Femur (tissue), 1 donor: ENCODE results near the gene NAGLU.

ENCODE experiments used
- DNase-seq: peaks from one replicate; pipeline ENCODE4 v3.0.0-alpha.2; 2017

NAGLU gene

DNA sequence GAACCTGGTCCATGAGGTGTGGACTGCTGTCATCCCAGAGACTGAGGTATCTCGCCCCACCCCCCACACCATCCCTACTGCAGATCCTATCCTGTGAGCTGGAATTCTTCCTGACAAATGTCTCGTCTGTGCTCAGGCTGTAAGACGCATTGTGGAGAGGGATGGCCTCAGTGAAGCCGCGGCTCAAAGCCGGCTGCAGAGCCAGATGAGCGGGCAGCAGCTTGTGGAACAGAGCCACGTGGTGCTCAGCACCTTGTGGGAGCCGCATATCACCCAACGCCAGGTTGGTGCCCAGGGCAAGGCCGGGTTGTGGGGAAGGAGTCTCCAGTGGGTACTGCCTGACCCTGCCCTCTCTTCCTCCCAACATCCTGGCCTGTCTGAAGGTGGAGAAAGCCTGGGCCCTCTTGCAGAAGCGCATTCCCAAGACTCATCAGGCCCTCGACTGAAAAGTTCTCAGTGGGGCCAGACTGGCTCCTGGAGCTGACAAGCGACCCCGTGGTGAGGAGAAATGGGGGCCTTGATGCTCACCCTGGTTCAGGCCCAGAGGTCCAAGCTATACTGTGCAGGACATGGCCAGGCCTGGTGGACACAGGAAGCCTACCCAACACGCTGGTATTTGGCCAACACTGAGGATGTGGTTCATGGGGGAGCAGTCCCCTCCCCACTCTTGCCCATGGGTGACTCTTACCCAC, 29.6 kb downstream of the NAGLU start:
- no peak for DNase-seq

DNA sequence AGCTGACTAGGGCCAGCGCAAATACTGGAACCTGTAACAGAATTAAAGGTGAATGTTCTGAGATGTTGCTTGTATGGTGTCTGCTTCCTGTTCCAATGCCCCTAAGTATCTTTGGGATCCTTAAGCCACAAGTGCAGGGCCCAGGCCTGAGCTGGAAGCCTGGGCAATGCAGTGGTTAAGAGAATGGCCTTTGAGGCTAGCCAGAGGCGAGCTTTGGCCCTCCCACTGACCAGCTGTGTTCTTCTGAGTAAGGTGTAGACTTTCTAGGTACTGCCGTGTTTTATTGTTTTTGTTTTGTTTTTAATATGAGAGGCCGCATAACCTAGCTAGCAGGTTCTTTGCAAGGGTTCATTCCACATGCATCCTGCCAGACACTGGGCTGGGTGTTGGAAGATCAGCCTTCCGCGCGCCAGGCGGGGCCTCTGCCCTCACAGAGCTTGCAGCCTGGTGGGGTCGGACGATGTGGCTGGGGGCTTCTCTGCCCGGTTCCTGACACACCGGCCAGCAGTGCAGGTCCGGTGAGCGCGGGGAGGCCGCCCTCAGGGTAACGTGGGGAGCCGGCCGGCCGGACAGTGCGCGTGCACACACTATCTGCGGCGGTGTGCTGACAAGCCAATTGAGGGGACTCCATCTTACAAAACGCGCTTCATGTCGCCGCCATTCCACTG, 30.3 kb downstream of the NAGLU start:
- no peak for DNase-seq

DNA sequence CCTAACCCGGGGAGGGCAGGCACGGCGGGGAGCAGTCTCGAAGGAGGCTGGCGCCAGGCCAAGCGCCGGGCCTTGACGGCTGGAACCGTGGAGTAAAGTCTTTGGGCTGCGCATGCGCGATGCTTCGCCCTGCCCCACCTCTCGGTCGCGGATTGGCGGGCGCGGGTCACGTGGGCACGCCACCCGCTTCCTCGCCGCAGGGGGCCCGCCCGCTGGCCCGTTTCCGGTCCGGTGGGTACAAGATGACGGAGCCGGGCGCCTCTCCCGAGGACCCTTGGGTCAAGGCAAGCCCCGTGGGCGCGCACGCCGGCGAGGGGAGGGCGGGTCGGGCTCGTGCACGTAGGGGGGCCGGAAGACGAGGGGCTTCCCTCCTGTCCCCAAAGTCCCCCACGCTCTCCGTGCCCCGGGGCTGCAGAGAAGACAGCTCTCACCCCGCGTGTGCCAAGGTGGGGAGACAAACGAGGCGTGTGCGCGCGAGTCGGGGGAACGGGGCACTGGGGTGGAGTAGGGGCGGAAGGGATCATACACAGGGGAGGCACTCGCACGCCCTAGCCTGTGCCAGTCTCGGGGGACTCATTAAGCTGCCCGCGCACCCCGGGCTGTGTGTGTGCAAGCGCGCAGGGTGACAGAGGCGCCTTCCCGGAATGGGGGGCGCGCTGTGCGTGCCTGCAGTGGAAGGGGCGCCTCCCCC, 31.0 kb downstream of the NAGLU start, which contains the start of gene MLX:
TSS of gene MLX (plus strand) at position 218 of the 691 bp plus-strand sequence. CDS start at position 243, 25 bp downstream.
- DNase-seq: peak; percentile 95

DNA sequence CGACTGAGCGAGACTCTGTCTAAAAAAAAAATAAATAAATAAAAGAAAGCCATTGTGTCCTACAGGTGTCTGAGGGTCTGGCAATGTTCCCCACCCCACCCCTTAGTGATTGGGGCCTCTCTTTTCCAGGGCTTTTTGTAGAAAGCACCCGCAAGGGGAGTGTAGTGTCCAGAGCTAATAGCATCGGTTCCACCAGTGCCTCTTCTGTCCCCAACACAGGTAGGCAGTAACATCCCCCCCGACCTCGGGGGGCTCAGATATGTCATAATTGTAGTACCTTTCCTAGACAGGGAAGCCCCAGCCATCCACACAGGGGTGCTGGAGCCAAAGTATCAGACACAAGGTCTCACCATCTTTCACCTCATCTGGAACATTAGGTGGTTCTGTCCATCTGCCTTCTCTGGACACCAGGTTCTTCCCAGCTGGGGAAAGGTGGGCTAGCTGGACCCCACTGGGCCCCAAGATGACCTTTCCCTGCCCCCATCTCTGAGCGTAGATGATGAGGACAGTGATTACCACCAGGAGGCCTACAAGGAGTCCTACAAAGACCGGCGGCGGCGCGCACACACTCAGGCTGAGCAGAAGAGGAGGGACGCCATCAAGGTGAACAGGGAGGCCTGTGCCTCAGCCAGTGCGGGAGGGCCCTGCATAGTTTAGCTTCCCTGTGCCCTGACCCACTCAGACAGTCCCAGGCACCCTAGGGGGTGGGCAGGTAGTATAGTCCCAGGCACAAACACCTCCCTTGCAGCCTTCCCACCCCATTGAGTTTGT, 32.5 kb downstream of the NAGLU start:
- DNase-seq: no peak

DNA sequence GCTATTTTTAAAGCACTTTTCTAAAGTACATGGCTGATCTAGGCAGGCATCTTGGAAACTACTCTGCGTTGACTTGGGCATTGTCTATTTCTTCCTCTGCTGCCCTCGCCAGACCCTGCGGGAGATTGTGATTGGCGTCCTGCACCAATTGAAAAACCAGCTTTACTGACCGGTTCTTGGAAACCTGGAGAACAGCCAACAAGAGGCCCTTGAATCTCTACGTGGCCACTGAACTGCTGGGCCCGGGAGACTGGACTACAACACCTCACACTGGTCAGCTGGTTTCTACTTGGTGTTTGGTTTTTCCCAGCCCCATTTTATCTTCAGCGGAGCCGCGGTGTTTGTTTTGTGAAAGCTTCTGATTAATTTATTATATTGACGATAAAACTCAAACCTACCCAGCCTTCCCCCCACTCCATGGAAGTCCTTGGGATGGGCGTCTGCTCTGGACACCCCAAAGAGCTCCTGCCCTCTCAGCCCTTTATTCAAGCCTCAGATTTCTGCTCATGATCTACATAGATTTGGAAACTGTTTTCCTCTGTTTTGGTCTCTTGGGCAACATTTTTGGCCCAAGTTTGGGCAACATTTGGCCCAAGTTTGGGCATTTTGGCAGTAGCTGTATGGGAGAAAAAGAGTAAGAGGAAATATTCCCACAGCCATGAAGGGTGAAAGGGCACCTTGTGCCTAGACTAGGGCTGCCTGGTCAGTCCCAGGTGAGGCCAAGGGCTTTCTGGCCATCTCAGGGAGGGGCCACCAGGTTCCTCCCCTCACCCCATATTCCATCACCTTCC, 35.6 kb downstream of the NAGLU start:
- no peak for DNase-seq

DNA sequence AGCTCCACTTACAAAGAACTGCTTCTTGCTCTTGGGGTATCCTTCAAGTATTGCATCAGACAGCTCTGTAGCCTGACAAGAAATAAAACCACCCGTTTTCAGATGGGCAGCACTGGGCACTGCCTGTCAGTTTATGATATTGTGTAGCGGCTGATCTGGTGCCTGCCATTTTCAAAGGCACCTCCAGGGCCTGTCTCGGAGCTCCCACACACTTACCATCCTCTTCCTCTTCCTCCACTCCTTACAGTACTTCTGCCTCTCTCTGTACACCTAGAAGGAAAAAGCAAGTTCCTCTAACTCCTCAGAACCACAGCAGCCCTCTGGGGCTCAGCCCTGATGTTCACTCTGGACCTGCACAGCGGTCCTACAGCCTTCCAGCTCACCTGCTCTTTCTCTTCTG, 37.1 kb downstream of the NAGLU start:
- DNase-seq: no peak

DNA sequence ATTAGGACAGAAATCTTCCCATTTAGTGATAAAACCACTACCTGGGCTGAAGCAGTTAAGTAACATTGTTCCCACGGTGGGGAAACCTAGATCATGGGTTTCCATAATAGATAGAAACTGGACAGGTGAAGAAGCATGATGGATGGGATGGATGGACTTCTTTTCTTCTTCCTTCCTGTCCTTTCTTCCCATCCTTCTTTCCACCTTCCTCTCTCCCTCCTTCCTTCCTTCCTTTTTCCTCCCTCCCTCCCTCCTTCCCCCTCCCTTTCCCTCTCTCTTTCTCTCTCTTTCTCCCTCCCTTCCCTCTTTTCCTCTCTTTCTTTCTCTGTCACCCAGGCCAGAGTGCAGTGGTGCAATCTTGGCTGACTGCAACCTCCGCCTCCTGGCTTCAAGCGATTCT, 38.4 kb downstream of the NAGLU start:
- no peak for DNase-seq

DNA sequence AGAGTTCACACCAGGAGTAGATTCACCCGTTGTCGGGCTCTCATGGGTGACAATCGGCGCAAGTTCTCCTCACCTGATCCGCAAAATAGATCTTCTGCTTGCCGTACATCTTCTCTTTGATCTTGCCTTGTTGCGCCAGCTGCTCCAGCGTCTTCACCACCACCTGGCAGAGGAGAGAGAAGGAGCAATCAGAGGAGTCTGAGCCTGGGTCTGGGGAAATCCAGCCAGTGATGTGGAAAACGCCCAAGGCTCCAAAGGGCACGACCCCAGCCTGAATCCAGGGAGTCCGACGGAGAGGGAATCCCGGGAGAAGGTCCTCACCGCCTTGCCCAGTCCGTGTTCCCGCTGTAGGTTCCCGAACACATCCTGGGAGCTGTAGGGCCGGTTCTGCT, 41.1 kb downstream of the NAGLU start:
- no peak for DNase-seq

DNA sequence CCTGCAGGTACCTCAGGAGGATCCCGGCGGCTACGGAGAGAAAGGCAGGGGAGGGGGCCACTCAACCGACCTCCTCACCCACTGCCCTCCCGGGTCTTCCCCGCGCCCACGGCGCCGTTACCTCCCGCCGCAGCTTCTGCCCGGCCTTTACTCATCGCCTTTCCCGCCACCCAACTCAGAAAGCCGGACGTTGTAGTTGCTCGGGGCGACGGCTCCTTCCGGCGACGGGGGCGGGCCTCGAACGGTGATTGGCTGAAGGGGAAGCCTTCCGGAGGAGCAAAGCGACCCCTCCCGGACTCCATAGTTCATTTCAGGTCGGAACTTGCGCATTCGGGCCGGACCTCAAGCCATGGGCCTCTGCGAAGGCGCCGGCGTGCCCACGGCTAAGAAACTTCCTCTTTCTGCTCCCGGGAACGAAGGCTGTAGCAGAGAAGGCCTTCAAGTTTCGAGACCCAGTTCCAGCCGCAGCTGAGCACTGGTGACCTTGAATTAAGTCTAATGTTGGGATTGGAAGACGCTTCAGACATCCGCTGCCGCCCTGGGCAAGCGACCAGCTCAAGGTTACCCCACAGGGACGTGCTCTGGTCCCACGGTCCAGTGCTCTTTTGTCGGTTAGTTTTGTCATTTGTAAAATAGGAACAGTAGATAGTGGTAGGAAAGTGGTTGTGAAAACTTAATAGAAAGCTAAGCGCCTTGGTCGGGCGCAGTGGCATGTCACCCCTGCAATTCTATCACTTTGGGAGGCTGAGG, 41.7 kb downstream of the NAGLU start, which contains the start of gene PSMC3IP:
TSS of gene PSMC3IP (minus strand) at position 198 of the 750 bp plus-strand sequence. CDS start at position 155, 43 bp downstream.
- DNase-seq: peak; percentile 98

DNA sequence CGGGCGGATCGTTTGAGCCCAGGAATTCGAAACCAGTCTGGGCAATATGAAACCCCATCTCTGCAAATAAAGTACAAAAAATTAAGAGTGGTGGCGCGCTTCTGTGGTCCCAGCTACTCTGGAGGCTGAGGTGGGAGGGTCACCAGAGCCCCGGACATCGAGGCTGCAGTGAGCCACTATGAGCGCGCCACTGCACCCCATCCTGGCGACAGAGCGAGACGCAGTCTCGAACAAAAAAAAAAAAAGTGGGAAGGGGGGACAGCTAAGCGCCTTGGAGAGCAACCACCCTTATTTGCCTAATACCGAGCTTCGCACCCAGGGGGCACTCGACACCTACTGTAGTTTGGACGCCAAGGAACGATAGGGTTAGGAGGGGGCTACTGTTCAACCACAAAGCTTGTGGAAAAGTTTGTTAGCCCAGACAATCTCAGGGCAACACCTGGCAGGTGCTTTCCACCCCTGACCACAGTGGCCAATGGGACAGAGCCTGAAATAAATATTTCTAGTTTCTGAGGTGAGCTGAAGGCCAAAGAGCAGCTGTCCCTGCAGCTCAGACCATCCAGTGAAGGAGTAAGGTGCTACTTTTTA, 42.3 kb downstream of the NAGLU start:
- peak; percentile 78 for DNase-seq

DNA sequence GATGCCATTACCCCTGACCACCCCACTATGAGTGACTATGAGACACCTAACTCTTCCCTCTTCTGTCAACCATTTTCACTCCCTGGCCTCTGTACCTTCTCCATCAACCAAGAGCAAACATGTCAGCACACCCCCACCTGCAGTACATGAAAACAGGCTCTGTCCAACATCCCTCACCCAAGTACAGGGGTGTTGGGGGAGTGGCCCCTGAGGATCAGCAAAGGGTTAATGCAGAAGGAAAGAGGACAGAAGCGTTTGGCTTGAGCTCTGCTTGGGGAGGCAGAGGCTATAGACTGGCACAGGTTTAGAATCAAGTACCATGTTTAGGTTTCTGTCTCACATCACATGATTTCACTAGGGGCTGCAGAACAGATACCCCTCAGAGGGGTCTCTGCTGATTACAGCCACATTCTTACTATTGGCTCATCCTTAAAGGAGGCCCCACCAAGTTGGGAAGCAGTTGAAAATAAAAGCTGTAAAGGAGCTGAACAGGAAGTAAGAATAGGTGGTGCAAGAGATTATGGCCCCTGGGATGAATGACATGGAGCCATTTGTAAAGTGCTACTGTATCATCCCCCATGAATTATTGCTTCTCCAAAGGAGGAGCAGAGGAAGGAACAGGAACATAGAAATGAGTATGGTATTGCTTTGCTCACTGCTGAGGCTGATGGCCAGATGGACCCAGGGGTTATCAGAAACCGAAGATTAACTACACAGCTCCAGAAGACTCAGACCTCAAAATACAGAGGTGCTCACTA, 43.9 kb downstream of the NAGLU start:
- DNase-seq: no peak

DNA sequence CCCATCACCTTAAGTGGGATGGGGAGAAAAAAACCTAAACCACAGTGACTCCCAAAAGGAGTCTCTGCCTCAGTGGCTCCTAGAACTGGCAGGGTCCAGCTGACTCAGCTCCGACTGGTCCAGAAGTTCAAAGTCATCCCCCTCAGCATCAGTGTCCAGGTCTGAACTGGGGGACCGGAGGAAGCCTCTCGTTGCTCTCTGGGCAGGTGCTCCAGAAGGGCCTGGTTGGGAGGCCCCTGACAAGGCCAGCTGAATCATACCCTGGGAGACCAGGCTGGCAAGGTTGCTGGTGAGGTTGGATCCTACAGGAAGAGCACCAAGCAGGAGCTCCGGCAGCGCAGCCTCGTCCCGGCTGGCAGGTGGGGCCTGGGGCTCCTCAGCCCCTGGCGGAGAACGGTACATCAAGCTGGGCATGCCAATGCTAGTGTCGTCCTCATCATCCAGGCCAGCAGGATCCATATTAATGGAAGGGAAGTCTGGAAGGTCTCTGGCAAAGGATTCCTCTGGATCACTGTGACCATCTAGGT, 45.8 kb downstream of the NAGLU start:
- DNase-seq: no peak

DNA sequence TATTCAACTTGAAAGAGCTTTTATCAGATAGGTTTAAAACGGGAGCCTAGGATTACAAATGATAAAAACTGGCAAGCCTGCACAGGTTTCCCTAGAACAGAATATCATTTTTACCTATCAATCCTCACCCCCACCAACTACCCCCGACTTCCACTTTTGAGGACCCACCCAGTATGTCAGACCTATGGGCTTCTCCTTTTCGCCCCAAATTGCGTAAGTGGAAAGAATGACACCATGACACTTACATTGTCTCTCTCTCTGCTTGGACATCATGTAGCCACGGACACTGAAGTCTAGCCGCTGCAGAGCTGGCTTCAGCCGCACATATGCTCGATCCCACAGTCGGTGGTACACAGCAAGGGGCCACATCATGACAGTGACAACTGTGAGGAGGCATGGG, 48.8 kb downstream of the NAGLU start:
- DNase-seq: no peak

DNA sequence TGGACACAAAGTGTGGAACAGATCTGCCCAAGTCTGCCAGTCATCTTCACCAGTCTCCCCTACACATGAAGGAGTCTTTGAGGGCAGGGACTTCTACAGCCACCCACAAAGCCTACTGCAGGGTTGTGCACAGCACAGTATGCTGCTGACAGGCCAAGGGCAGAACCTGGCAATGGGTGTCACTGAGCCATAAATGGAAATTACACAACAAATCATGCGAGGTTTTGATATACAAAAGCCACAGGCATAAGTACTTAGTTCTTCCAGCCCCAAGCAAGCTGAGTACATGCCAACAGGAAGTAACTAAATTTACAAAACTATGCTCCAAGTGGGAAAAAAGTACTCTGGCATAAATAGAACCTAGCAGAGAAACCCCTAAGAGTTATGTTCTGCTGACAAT, 49.3 kb downstream of the NAGLU start:
- DNase-seq: no peak

DNA sequence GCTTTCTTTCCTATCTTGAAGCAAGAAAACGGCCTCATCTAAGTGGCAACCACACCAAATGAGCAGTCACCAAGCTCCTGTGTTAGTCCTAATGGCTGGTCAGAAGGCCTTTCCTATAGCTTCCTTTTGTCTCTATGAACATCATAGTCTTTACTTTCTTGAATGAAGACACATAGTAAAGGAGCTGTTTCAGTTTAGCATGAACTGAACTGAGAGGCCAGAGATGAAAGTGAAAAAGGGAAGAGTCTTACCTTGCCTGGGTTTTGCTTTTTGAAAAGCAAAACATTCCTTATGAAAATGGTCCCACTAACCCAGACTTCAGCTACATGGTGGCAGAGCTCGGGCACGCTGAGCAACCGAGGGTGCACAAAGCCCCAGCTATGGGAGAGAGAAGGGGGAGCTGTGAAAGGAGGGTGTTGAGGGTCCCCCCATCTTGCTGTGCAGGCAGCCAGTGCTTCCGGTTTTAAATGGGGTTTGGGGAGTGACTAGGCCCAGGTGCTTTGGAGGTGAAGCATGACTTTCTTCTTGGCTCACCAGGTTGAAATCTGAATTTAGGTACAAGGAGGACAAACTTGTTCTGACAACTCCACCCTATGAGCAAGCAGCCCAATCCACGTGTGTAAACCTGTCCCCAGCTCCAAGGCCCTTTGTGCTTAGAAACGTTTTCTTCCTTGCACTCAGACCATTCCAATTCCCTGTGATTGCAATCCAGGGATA, 50.6 kb downstream of the NAGLU start:
- DNase-seq: no peak

DNA sequence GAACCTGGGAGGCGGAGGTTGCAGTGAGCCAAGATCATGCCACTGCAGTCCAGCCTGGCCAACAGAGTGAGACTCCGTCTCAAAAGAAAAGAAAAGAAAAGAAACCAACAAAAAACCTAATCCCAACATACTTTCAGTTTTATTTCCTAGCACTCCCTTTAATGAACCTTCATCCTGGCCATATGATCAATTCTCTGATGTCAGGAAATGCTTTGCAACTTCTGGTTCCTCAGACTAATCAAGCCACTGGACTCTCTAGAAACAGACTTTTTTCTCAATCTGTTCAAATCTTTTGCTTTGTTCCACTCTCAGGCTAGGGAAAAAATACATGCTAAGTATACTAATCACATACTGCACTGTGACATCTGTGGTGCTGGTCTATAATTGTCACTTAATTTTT, 54.8 kb downstream of the NAGLU start:
- no peak for DNase-seq

DNA sequence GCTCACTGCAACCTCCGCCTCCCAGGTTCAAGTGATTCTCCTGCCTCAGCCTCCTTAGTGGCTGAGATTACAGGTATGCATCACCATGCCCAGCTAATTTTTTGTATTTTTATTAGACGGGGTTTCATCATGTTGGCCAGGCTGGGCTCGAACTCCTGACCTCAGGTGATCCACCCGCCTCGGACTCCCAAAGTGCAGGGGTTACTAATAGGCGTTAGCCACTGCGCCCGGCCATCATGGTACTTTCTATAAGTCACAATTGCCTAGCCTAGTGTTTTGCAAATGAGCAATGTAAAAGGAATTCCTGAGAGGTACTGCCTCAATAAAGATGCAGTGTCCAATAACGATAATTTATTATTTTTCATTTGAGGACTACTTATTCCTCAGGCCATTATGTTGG, 55.4 kb downstream of the NAGLU start:
- DNase-seq: no peak
